GM10847 (cell line): ENCODE data around the gene HYDIN.

Experiments used
- POLR2A ChIP-seq: IDR thresholded peaks from 2 replicates; pipeline ENCODE4 v1.6.1; 2011; ENCODE audit not compliant: insufficient read length; ENCODE audit errors: extremely low read depth

The HYDIN gene

GRCh38 chr16:70758786-70759185, 471.7 kb downstream of the HYDIN start:
- TF ChIP-seq POLR2A, result no peak
